PC-9 (cell line): ENCODE measurements around the gene C2orf78. TPM values are rescaled to one million over a fixed set of nuclear protein-coding genes. Genes with fewer than 3 reads are reported as not detected.

ENCODE experiments used
- BruUV-seq: library from RNA; stranded (reverse); fragments of 400-500 nt; replicated peaks from 2 replicates; lab custom pipeline; 2021; lab: Mats Ljungman, UMichigan
- CTCF ChIA-PET: fragments of 300-600 bp; sonication (Branson Sonifier 250); formaldehyde crosslinking; loops from one replicate; lab custom pipeline; 2022; ENCODE audit warnings: antibody characterized with exemption; lab: Charles Lee
- POLR2A ChIA-PET: fragments of 300-600 bp; sonication (Branson Sonifier 250); formaldehyde crosslinking; loops from one replicate; lab custom pipeline; 2022; ENCODE audit warnings: antibody characterized with exemption; ENCODE audit not compliant: unreplicated experiment; lab: Charles Lee
- DNase-seq, 2 experiments: peaks; one replicate each; pipeline versions ENCODE4 v3.0.0 to v3.0.0-alpha.2; 2015 to 2022; ENCODE audit warnings: mixed read lengths in 1 of 2
- H2AFZ ChIP-seq: fragments of 200-600 bp; sonication (generic); 2 replicates; pipeline ENCODE4 v1.8.1; 2017; ENCODE audit warnings: antibody characterized with exemption
- H3F3A ChIP-seq: fragments of 200-600 bp; sonication (generic); 2 replicates; pipeline ENCODE4 v1.8.1; 2017; ENCODE audit warnings: antibody characterized with exemption, mild to moderate bottlenecking, low read depth; ENCODE audit not compliant: insufficient read depth
- H3K27ac ChIP-seq: fragments of 200-600 bp; sonication (generic); 2 replicates; pipeline ENCODE4 v1.6.1; 2016; ENCODE audit warnings: mixed run types
- H3K27me3 ChIP-seq: fragments of 200-600 bp; sonication (generic); 2 replicates; pipeline ENCODE4 v1.6.1; 2016; ENCODE audit warnings: low read depth, mixed run types; ENCODE audit not compliant: insufficient read depth
- H3K36me3 ChIP-seq: fragments of 200-600 bp; sonication (generic); 2 replicates; pipeline ENCODE4 v1.6.1; 2016; ENCODE audit warnings: low read depth, mixed run types
- H3K4me1 ChIP-seq: fragments of 200-600 bp; sonication (generic); replicated peaks from 2 replicates; pipeline ENCODE4 v1.6.1; 2016; ENCODE audit warnings: mixed run types; ENCODE audit not compliant: insufficient read depth
- H3K4me2 ChIP-seq: fragments of 200-600 bp; sonication (generic); 2 replicates; pipeline ENCODE4 v1.6.1; 2017; ENCODE audit warnings: mixed run types
- H3K4me3 ChIP-seq: fragments of 200-600 bp; sonication (generic); 2 replicates; pipeline ENCODE4 v1.6.1; 2016; ENCODE audit warnings: mixed run types
- H3K79me2 ChIP-seq: fragments of 200-600 bp; sonication (generic); 2 replicates; pipeline ENCODE4 v1.6.1; 2017; ENCODE audit warnings: low read depth, mixed run types
- H3K9me2 ChIP-seq: fragments of 200-600 bp; sonication (generic); 2 replicates; pipeline ENCODE4 v1.8.1; 2017; ENCODE audit warnings: mild to moderate bottlenecking; ENCODE audit not compliant: insufficient read depth
- H3K9me3 ChIP-seq: fragments of 200-600 bp; sonication (generic); 2 replicates; pipeline ENCODE4 v1.8.1; 2016; ENCODE audit warnings: low read depth; ENCODE audit not compliant: insufficient read depth
- H4K20me1 ChIP-seq: fragments of 200-600 bp; sonication (generic); 2 replicates; pipeline ENCODE4 v1.8.1; 2017; ENCODE audit not compliant: insufficient read depth
- EZH2 ChIP-seq: fragments of 200-600 bp; sonication (generic); IDR thresholded peaks from 2 replicates; pipeline ENCODE4 v1.8.0; 2017; ENCODE audit warnings: antibody characterized with exemption, low read depth
- intact Hi-C: fragments of 100-400 bp; cut with micrococcal nuclease; formaldehyde crosslinking; loops from one replicate; pipeline ENCODE4 v1.10.0; 2022; ENCODE audit not compliant: unreplicated experiment
- total RNA-seq: library from RNA; stranded (reverse); gene quantifications from 2 replicates; pipeline ENCODE4 v1.2.3, GENCODE V29; 2021
- TF ChIP-seq, protein P1 (sequence below): fragments of 200-600 bp; sonication (generic); conservative IDR thresholded peaks from 2 replicates; pipeline ENCODE4 v1.6.1; 2017; ENCODE audit warnings: mixed run types, antibody characterized with exemption, mild to moderate bottlenecking, moderate library complexity

Gene C2orf78
- total RNA-seq, 1 experiment from 2014 or later = not detected

DNA sequence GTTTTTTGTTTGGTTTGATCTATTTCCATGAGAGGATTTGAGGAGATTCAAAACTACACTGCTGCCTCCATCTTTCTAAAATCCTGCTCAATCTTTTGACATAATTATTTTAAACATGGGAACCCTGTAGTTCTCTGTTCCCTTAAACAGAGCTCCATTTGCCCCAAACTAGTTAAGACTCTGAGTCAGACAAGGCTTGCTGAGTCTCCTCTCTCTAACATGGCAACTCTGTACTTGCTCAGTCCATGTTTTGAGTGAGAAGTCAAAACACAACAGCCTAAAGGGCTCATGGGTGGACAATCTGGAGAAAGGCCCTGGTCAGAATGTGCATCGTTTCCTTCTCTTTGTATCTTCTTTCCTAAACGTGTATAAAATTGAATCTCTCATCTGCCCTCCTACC is 37.7 kb downstream of the C2orf78 start:
- TF ChIP-seq, protein P1, sequence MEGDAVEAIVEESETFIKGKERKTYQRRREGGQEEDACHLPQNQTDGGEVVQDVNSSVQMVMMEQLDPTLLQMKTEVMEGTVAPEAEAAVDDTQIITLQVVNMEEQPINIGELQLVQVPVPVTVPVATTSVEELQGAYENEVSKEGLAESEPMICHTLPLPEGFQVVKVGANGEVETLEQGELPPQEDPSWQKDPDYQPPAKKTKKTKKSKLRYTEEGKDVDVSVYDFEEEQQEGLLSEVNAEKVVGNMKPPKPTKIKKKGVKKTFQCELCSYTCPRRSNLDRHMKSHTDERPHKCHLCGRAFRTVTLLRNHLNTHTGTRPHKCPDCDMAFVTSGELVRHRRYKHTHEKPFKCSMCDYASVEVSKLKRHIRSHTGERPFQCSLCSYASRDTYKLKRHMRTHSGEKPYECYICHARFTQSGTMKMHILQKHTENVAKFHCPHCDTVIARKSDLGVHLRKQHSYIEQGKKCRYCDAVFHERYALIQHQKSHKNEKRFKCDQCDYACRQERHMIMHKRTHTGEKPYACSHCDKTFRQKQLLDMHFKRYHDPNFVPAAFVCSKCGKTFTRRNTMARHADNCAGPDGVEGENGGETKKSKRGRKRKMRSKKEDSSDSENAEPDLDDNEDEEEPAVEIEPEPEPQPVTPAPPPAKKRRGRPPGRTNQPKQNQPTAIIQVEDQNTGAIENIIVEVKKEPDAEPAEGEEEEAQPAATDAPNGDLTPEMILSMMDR = no peak
- TF ChIP-seq EZH2 = no peak
- no peak overlapping the region for H3K4me2 ChIP-seq
- no peaks in the 10 kb centered on the region for H3K9me3 ChIP-seq
- BruUV-seq = no TSS peak
- H3K27ac ChIP-seq = no peak overlapping the region
- H3K27me3 ChIP-seq = no peaks in the 10 kb centered on the region
- H3K4me3 ChIP-seq = no peak overlapping the region
- H3K4me1 ChIP-seq = peaks cover 4% of the 10 kb centered on the region; the same call in 1 of the 2 replicates
- H3K9me2 ChIP-seq = no peaks in the 10 kb centered on the region; the same call in 1 of the 2 replicates
- no peak overlapping the region for H2AFZ ChIP-seq
- intact Hi-C loops = no loop called here
- H4K20me1 ChIP-seq = no peaks in the 10 kb centered on the region
- H3K79me2 ChIP-seq = no peaks in the 10 kb centered on the region
- CTCF ChIA-PET = interaction anchor here (0.5 kb wide), 1 partner anchor 686 kb away, joined by 4 read pairs; no protein-coding TSS in a partner anchor
- POLR2A ChIA-PET = no interaction called here
- no peaks in the 10 kb centered on the region for H3F3A ChIP-seq
- no peak for DNase-seq
- no peaks in the 10 kb centered on the region for H3K36me3 ChIP-seq

GRCh38 chr2:73822276-73822675 is 38.3 kb downstream of the C2orf78 start:
- Histone ChIP-seq H3K9me3 (no peaks in the 10 kb centered on the region), H3F3A (no peaks in the 10 kb centered on the region), H2AFZ (no peak overlapping the region), H4K20me1 (no peaks in the 10 kb centered on the region), H3K36me3 (no peaks in the 10 kb centered on the region), H3K27me3 (no peaks in the 10 kb centered on the region), H3K9me2 (no peaks in the 10 kb centered on the region; the same call in 1 of the 2 replicates), H3K4me3 (no peak overlapping the region), H3K4me2 (no peak overlapping the region), H3K27ac (no peak overlapping the region), H3K79me2 (no peaks in the 10 kb centered on the region), H3K4me1 (peaks cover 4% of the 10 kb centered on the region; the same call in 1 of the 2 replicates)
- POLR2A ChIA-PET = no interaction called here
- CTCF ChIA-PET = interaction anchor here (0.5 kb wide), 1 partner anchor 686 kb away, joined by 4 read pairs; no protein-coding TSS in a partner anchor
- intact Hi-C loops = no loop called here
- no TSS peak for BruUV-seq
- DNase-seq = no peak
- TF ChIP-seq EZH2 = no peak
- TF ChIP-seq, protein P1 = no peak

DNA sequence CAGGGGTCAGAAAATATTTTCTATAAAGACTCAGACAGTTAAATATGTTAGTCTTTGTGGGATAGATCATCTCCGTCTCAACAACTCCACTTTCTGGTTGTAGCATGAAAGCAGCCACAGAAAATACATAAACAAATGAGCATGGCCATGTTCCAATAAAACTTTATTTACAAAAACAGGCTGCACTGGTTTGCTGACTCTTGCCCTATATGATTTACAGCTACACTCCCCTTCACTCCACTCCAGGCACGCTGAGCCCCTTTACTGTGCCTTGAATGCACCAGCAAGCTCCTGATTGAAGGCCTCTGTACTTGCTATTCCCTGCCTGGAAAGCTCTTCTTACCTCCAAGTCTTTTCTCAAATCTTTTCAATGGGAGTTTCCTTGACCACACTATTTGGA is 39.0 kb downstream of the C2orf78 start:
- Histone ChIP-seq H3F3A (no peaks in the 10 kb centered on the region), H4K20me1 (no peaks in the 10 kb centered on the region), H3K79me2 (no peaks in the 10 kb centered on the region), H2AFZ (no peak overlapping the region), H3K9me3 (no peaks in the 10 kb centered on the region), H3K4me2 (0 out of 2 replicates have a peak overlapping the region, but pooled peaks have one; percentile 2), H3K36me3 (no peaks in the 10 kb centered on the region), H3K4me1 (peaks cover 5% of the 10 kb centered on the region; the same call in 1 of the 2 replicates), H3K27ac (no peak overlapping the region), H3K27me3 (no peaks in the 10 kb centered on the region), H3K4me3 (no peak overlapping the region), H3K9me2 (no peaks in the 10 kb centered on the region; the same call in 1 of the 2 replicates)
- intact Hi-C loops = no loop called here
- no TSS peak for BruUV-seq
- ChIA-PET POLR2A (no interaction called here), CTCF (interaction anchor here (0.5 kb wide), 1 partner anchor 349 kb away, joined by 4 read pairs; no protein-coding TSS in a partner anchor)
- DNase-seq = no peak
- TF ChIP-seq, protein P1 = no peak
- no peak for TF ChIP-seq EZH2
